ENCODE measurements around the gene C17orf114.

The C17orf114 gene

GRCh38 chr17:4822835-4823234 lies 20.7 kb upstream of the C17orf114 start:
- H3K27me3 ChIP-seq (ENCODE audit: control insufficient read depth, insufficient read depth, low read length): no peaks in the 10 kb centered on the region
- H3K36me3 ChIP-seq (ENCODE audit: control insufficient read depth in 2 of 3, insufficient read depth in 3 of 3, low read length in 3 of 3): no peaks in the 10 kb centered on the region
- H3K4me1 ChIP-seq (ENCODE audit: control insufficient read depth in 2 of 3, insufficient read depth in 2 of 3, low read depth in 1 of 3, low read length in 3 of 3): no peaks in the 10 kb centered on the region
- intact Hi-C loops (cut with DNase I): no loop called here
- no peak for FAIRE-seq
- no peak overlapping the region for H3K4me3 ChIP-seq (ENCODE audit: low read length in 3 of 3)
- DNase-seq: no peak
- no peak for TF ChIP-seq CTCF (IDR thresholded peaks at IDR 0.05; ENCODE audit: borderline replicate concordance, extremely low read depth, insufficient read depth)
- H3K27ac ChIP-seq (ENCODE audit: low read depth in 2 of 2, low read length in 2 of 2): no peak overlapping the region
- H3K9me3 ChIP-seq (ENCODE audit: control insufficient read depth in 2 of 3, insufficient read depth in 1 of 3, low read length in 3 of 3): no peaks in the 10 kb centered on the region
- no peak overlapping the region for H3K9ac ChIP-seq (ENCODE audit: low read length in 3 of 3)

DNA sequence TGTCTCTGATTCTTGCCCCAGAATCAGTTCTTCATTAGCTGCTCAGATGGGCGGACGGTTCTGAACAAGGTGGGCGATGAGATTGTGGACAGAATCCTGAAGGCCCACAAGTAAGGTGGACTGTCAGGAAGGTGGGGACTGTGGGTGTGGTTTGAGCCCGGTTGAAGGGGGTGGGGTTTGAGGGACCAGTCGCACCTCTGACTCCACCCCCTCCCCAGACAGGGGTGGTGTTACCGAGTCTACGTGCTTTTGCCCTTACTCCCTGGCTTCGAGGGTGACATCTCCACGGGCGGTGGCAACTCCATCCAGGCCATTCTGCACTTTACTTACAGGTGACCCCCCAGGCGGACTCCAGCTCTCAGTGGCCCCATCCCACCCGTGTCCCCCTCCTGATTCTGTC lies 16.1 kb upstream of the C17orf114 start:
- DNase-seq (no peak), FAIRE-seq (no peak)
- intact Hi-C loops (cut with DNase I): no loop called here
- Histone ChIP-seq H3K27ac (ENCODE audit: low read depth in 2 of 2, low read length in 2 of 2) (no peak overlapping the region), H3K36me3 (ENCODE audit: control insufficient read depth in 2 of 3, insufficient read depth in 3 of 3, low read length in 3 of 3) (no peaks in the 10 kb centered on the region), H3K27me3 (ENCODE audit: control insufficient read depth, insufficient read depth, low read length) (no peaks in the 10 kb centered on the region), H3K4me3 (ENCODE audit: low read length in 3 of 3) (no peak overlapping the region), H3K9me3 (ENCODE audit: control insufficient read depth in 2 of 3, insufficient read depth in 1 of 3, low read length in 3 of 3) (no peaks in the 10 kb centered on the region), H3K9ac (ENCODE audit: low read length in 3 of 3) (no peak overlapping the region), H3K4me1 (ENCODE audit: control insufficient read depth in 2 of 3, insufficient read depth in 2 of 3, low read depth in 1 of 3, low read length in 3 of 3) (no peaks in the 10 kb centered on the region)
- no peak for TF ChIP-seq CTCF (IDR thresholded peaks at IDR 0.05; ENCODE audit: borderline replicate concordance, extremely low read depth, insufficient read depth)

- intact Hi-C loops (cut with DNase I): no loop called here
- no peak overlapping the region for H3K27ac ChIP-seq (ENCODE audit: low read depth in 2 of 2, low read length in 2 of 2)
Observed at GRCh38 chr17:4816826-4817225, 14.7 kb upstream of the C17orf114 start.

More at GRCh38 chr17:4816826-4817225, 14.7 kb upstream of the C17orf114 start:
- Histone ChIP-seq H3K4me1 (ENCODE audit: control insufficient read depth in 2 of 3, insufficient read depth in 2 of 3, low read depth in 1 of 3, low read length in 3 of 3) (no peaks in the 10 kb centered on the region), H3K9me3 (ENCODE audit: control insufficient read depth in 2 of 3, insufficient read depth in 1 of 3, low read length in 3 of 3) (no peaks in the 10 kb centered on the region), H3K4me3 (ENCODE audit: low read length in 3 of 3) (no peak overlapping the region), H3K36me3 (ENCODE audit: control insufficient read depth in 2 of 3, insufficient read depth in 3 of 3, low read length in 3 of 3) (no peaks in the 10 kb centered on the region), H3K27me3 (ENCODE audit: control insufficient read depth, insufficient read depth, low read length) (no peaks in the 10 kb centered on the region), H3K9ac (ENCODE audit: low read length in 3 of 3) (no peak overlapping the region)
- no peak for TF ChIP-seq CTCF (IDR thresholded peaks at IDR 0.05; ENCODE audit: borderline replicate concordance, extremely low read depth, insufficient read depth)
- FAIRE-seq (no peak), DNase-seq (no peak)
